OCI-LY7 (cell line): Measurements from ENCODE around the gene XAGE3. TPM values are rescaled to one million over a fixed set of nuclear protein-coding genes. Genes with fewer than 3 reads are reported as not detected.
"Not testable (repeated sequence)": the region's sequence is repeated elsewhere in the genome, so short reads cannot be mapped to it uniquely, and the experiment has no call there.

Experiments used
- BruUV-seq: library from RNA; stranded (reverse); fragments of 400-500 nt; replicated peaks from 2 replicates; lab custom pipeline; 2021; lab: Mats Ljungman, UMichigan
- CTCF ChIA-PET: fragments of 300-600 bp; sonication (Branson Sonifier 250); formaldehyde crosslinking; loops from one replicate; lab custom pipeline; 2022; ENCODE audit warnings: antibody characterized with exemption; ENCODE audit not compliant: unreplicated experiment; lab: Charles Lee
- POLR2A ChIA-PET: fragments of 300-600 bp; sonication (Branson Sonifier 250); formaldehyde crosslinking; loops from one replicate; lab custom pipeline; 2022; ENCODE audit warnings: antibody characterized with exemption; lab: Charles Lee
- DNase-seq: peaks from one replicate; pipeline ENCODE4 v3.0.0-alpha.2; 2015; ENCODE audit warnings: low spot score
- H2AFZ ChIP-seq: fragments of 200-600 bp; sonication (generic), shearing (Covaris generic); 2 replicates; pipeline ENCODE4 v1.6.1; 2014; ENCODE audit warnings: mild to moderate bottlenecking, antibody characterized with exemption, low read length, moderate library complexity
- H3K27ac ChIP-seq: fragments of 200-600 bp; sonication (generic); 2 replicates; pipeline ENCODE4 v1.5.1; 2014; ENCODE audit warnings: mixed run types, low read depth, mild to moderate bottlenecking, moderate library complexity, low read length, inconsistent platforms; ENCODE audit not compliant: poor library complexity, severe bottlenecking
- H3K36me3 ChIP-seq: fragments of 200-600 bp; sonication (generic); 2 replicates; pipeline ENCODE4 v1.6.1; 2014; ENCODE audit warnings: mild to moderate bottlenecking, antibody characterized with exemption, low read length, moderate library complexity, mixed read lengths; ENCODE audit not compliant: insufficient read depth
- H3K4me1 ChIP-seq: fragments of 200-600 bp; sonication (generic); 2 replicates; pipeline ENCODE4 v1.5.1; 2014; ENCODE audit warnings: mild to moderate bottlenecking, low read length; ENCODE audit not compliant: insufficient read depth, poor library complexity, severe bottlenecking
- H3K4me2 ChIP-seq: fragments of 200-600 bp; sonication (generic); 2 replicates; pipeline ENCODE4 v1.6.1; 2014; ENCODE audit warnings: mild to moderate bottlenecking, low read length
- H3K4me3 ChIP-seq: fragments of 200-600 bp; sonication (generic); 2 replicates; pipeline ENCODE4 v1.5.1; 2014; ENCODE audit warnings: mild to moderate bottlenecking, low read depth, low read length; ENCODE audit not compliant: poor library complexity, severe bottlenecking
- H3K79me2 ChIP-seq: fragments of 200-600 bp; sonication (generic); 2 replicates; pipeline ENCODE4 v1.6.1; 2016; ENCODE audit warnings: low read depth, mild to moderate bottlenecking, low read length, moderate library complexity, mixed read lengths; ENCODE audit not compliant: insufficient read depth
- H3K9me2 ChIP-seq: fragments of 200-600 bp; sonication (generic); 2 replicates; pipeline ENCODE4 v1.6.1; 2016; ENCODE audit warnings: mild to moderate bottlenecking, low read length, mixed read lengths; ENCODE audit not compliant: insufficient read depth
- H3K9me3 ChIP-seq: fragments of 200-600 bp; sonication (generic); 2 replicates; pipeline ENCODE4 v1.6.1; 2014; ENCODE audit warnings: mild to moderate bottlenecking, mixed run types, low read length, mixed read lengths
- H4K20me1 ChIP-seq: fragments of 200-600 bp; sonication (generic); 2 replicates; pipeline ENCODE4 v1.6.1; 2014; ENCODE audit warnings: mild to moderate bottlenecking, antibody characterized with exemption, low read length, moderate library complexity, mixed read lengths; ENCODE audit not compliant: insufficient read depth
- intact Hi-C: fragments of 100-400 bp; cut with micrococcal nuclease; formaldehyde crosslinking; loops from one replicate; pipeline ENCODE4 v1.10.0; 2022; ENCODE audit not compliant: unreplicated experiment
- total RNA-seq, 2 experiments: library from RNA; depleted of rRNA in 1 of 2; stranded (reverse); fragments of >200 nt in 1 of 2; shearing (Covaris generic) in 1 of 2; gene quantifications; 2 replicates each; pipeline ENCODE4 v1.2.3, GENCODE V29; 2014 to 2022

Gene XAGE3
- total RNA-seq, 2 experiments from 2014 or later, result not detected

DNA sequence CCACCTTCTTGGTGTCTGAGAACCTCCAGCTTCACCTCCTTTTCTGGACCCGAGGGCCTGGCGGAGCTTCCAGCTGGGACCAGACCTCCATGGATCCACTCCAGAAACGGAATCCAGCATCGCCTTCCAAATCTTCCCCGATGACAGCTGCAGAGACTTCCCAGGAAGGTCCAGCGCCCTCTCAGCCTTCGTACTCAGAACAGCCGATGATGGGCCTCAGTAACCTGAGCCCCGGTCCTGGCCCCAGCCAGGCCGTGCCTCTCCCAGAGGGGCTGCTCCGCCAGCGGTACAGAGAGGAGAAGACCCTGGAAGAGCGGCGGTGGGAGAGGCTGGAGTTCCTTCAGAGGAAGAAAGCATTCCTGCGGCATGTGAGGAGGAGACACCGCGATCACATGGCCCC, 39.3 kb upstream of the XAGE3 start:
- intact Hi-C loops, H3K79me2 ChIP-seq, BruUV-seq, CTCF ChIA-PET, DNase-seq, H3K4me1 ChIP-seq, POLR2A ChIA-PET, H4K20me1 ChIP-seq, H3K4me3 ChIP-seq, H3K27ac ChIP-seq, H3K36me3 ChIP-seq, H2AFZ ChIP-seq, H3K4me2 ChIP-seq, H3K9me2 ChIP-seq, H3K9me3 ChIP-seq: not testable (repeated sequence)

DNA sequence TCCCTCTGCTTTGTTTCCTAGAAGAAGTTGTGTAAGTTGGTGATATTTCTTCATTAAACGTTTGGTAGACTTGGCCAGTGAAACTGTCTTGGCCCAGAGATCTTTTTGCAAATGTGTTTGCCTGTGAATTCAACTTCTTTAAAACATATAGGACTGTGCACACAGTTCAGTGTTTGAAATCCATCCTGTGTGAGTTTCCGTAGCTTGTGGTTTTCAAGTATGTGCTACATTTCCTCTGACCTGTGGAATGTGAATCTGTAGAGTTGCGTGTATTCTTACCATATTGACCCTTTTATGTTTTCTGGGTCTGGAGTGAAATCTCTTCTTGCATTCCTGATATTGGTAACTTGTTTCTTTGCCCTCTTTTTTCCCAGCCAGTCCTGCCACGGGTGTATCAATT, 38.2 kb upstream of the XAGE3 start:
- H2AFZ ChIP-seq, H3K4me2 ChIP-seq, CTCF ChIA-PET, H3K79me2 ChIP-seq, H4K20me1 ChIP-seq, BruUV-seq, H3K4me3 ChIP-seq, H3K36me3 ChIP-seq, POLR2A ChIA-PET, H3K27ac ChIP-seq, H3K4me1 ChIP-seq, DNase-seq, intact Hi-C loops, H3K9me2 ChIP-seq, H3K9me3 ChIP-seq: not testable (repeated sequence)

DNA sequence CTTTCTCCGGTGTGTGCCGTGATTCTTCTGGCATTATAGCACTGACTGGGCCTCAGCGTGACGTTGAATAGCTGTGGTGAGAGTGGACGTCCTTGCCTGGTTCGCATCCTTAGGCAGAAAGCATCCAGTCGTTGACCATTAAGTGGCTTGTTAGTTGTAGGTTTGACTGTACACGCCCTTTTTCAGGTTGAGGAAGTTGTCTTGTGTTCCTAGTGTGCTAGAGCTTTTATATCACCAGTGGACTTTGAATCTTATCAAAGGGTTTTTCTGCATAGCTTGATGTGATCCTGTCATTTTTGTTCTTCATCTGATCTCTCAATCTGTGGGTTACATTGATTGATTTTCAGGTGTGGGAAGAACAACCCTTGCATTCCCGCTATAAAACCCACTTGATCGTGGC, 37.6 kb upstream of the XAGE3 start:
- H3K27ac ChIP-seq, BruUV-seq, DNase-seq, H3K9me2 ChIP-seq, H3K79me2 ChIP-seq, H3K4me1 ChIP-seq, H3K4me3 ChIP-seq, H2AFZ ChIP-seq, H4K20me1 ChIP-seq, H3K36me3 ChIP-seq, H3K9me3 ChIP-seq, CTCF ChIA-PET, H3K4me2 ChIP-seq, POLR2A ChIA-PET, intact Hi-C loops: not testable (repeated sequence)

DNA sequence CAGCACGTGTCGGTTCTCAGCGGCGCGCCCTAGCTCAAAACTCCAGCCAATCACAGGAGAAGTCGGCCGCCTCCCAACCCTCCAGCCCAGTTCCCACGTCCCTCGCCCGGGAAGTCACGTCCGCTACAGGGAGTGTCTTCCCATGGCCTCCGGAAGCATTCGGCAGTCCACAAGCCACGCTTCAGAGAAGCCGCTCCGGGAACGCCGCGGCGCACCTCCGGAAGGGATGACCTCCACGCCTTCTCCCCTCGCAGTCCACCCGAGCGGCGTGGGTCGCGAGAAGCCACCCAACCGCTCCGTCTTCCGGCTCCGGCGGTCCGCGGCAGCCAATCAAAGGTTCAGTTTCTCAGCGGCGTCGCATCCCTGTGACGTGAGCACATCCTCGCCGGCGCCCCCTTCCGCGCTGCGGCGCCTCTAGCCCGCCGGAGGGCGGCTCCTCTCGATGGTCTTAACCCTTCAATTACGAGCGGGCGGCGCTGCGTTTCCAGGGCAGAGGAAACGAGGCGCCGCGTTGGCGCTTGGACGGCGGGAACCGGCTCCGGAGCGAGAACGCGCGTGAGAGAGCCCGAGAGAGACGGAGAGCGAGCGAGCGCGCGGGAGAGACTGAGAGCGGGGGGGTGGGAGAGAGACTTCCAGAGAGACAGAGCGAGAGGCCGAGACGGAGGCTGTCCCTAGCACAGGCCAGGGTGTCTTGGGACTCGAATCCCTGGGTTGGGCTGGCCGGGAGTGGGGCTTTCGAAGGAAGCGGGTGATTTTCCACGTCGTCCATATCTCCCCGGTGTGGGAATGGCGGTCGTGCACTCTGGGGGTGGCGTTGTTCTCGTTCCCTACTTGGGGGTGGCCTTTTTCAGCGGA, 29.2 kb upstream of the XAGE3 start, which contains the start of gene FAM156B:
Gene FAM156B (plus strand): TSS at position 476 of the 855 bp plus-strand sequence. CDS start 9,896 bp downstream, outside the sequence.
- H3K4me3 ChIP-seq, H3K36me3 ChIP-seq, POLR2A ChIA-PET, CTCF ChIA-PET, DNase-seq, H3K4me1 ChIP-seq, intact Hi-C loops, H3K79me2 ChIP-seq, H3K9me2 ChIP-seq, H3K27ac ChIP-seq, H3K9me3 ChIP-seq, BruUV-seq, H4K20me1 ChIP-seq, H2AFZ ChIP-seq, H3K4me2 ChIP-seq: not testable (repeated sequence)

DNA sequence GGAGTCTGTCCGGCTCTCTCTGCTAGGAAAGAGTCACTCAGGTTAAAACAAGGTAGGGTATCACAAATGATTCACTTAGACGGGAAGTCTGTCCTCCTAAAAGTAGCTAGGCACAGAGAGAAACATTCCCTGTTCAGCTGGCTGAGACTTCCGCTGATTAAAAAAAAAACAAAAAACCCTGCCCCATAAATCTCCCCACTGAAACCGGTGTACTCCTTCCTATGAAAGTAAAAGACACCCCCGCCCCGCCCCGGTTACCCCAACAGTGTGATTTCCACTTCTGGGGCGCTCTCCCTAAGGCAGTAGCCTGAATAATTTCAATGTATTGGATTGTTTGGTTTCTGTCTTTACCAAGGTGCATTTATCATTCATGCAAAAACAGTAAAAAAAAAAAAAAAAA, 28.6 kb upstream of the XAGE3 start:
- H3K36me3 ChIP-seq, CTCF ChIA-PET, intact Hi-C loops, H4K20me1 ChIP-seq, POLR2A ChIA-PET, DNase-seq, H3K4me1 ChIP-seq, H3K79me2 ChIP-seq, BruUV-seq, H3K9me2 ChIP-seq, H2AFZ ChIP-seq, H3K4me2 ChIP-seq, H3K27ac ChIP-seq, H3K4me3 ChIP-seq, H3K9me3 ChIP-seq: not testable (repeated sequence)

DNA sequence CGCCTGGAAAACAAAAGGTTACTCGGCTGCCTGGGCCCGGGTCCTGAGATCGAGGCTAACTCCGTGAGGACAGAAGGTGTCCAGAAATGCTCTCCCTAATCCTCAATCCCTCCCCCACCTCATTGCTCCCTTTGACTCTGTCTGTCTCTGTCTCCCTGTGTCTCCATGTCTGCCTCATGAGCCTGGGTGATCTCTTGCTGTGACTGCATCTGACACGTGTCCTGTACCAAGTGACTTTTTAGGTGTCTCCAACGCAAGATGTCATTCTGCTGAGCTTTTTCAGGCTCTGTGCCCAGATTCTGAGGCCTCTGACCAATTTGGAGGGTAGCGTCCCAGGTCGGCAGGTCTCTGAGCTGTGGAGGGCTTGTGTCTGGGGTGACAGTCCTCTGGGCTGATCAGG, 20.2 kb upstream of the XAGE3 start:
- H3K9me2 ChIP-seq, H3K79me2 ChIP-seq, H3K4me3 ChIP-seq, H4K20me1 ChIP-seq, CTCF ChIA-PET, H3K4me1 ChIP-seq, BruUV-seq, intact Hi-C loops, POLR2A ChIA-PET, H3K36me3 ChIP-seq, H3K4me2 ChIP-seq, H3K27ac ChIP-seq, H2AFZ ChIP-seq, DNase-seq, H3K9me3 ChIP-seq: not testable (repeated sequence)
